ENCODE results near the gene ADAMTSL1. TPM values are rescaled to one million over a fixed set of nuclear protein-coding genes. Genes with fewer than 3 reads are reported as not detected.

The ADAMTSL1 gene
- total and polyA plus RNA-seq, 8 donors, result 1.1 to 98.8 (median 8.4) TPM

- intact Hi-C loops (cut with DNase I; ENCODE audit: low total_unique reads), result no loop called here
- Histone ChIP-seq H3K4me1 (no peaks in the 10 kb centered on the region), H3K27ac (no peak overlapping the region), H3K9me3 (no peaks in the 10 kb centered on the region), H3K27me3 (no peaks in the 10 kb centered on the region), H3K36me3 (no peaks in the 10 kb centered on the region), H3K4me3 (no peak overlapping the region)
- WGBS, 5 donors, result 85 to 95% (median 89%) methylated on average over 1 of the region's 1 CpG
- DNase-seq, result no peak
- TF ChIP-seq POLR2AphosphoS5 (IDR thresholded peaks at IDR 0.05) (no peak), EP300 (IDR thresholded peaks at IDR 0.05) (no peak), CTCF (IDR thresholded peaks at IDR 0.05) (no peak), POLR2A (IDR thresholded peaks at IDR 0.05) (no peak)
Observed at GRCh38 chr9:18718932-18719331, 245.0 kb downstream of the ADAMTSL1 start.

GRCh38 chr9:18720691-18721090, 246.7 kb downstream of the ADAMTSL1 start:
- no peak for DNase-seq
- 86 to 95% (median 94%) methylated on average over 5 of the region's 5 CpGs for WGBS, 5 donors
- Histone ChIP-seq H3K27me3 (no peaks in the 10 kb centered on the region), H3K4me3 (no peak overlapping the region), H3K27ac (no peak overlapping the region), H3K36me3 (no peaks in the 10 kb centered on the region), H3K9me3 (no peaks in the 10 kb centered on the region), H3K4me1 (no peaks in the 10 kb centered on the region)
- intact Hi-C loops (cut with DNase I; ENCODE audit: low total_unique reads), result no loop called here
- TF ChIP-seq EP300 (IDR thresholded peaks at IDR 0.05) (no peak), CTCF (IDR thresholded peaks at IDR 0.05) (no peak), POLR2AphosphoS5 (IDR thresholded peaks at IDR 0.05) (no peak), POLR2A (IDR thresholded peaks at IDR 0.05) (no peak)

- H3K9me3 ChIP-seq, result no peaks in the 10 kb centered on the region
- peaks cover 0 to 3% (median 0%) of the 10 kb centered on the region in 4 donors for H3K4me1 ChIP-seq
- no peak for TF ChIP-seq POLR2AphosphoS5 (IDR thresholded peaks at IDR 0.05)
- TF ChIP-seq CTCF (IDR thresholded peaks at IDR 0.05), result no peak
- TF ChIP-seq POLR2A (IDR thresholded peaks at IDR 0.05), result no peak
- no peak for TF ChIP-seq EP300 (IDR thresholded peaks at IDR 0.05)
- WGBS, 5 donors, result 69 to 86% (median 76%) methylated on average over 8 to 10 of the region's 10 CpGs
- intact Hi-C loops (cut with DNase I; ENCODE audit: low total_unique reads), result no loop called here
- DNase-seq, result peak in 1 of 2 donors; percentile 24
- no peaks in the 10 kb centered on the region for H3K36me3 ChIP-seq
- no peak overlapping the region for H3K27ac ChIP-seq
- no peak overlapping the region for H3K4me3 ChIP-seq
- no peaks in the 10 kb centered on the region for H3K27me3 ChIP-seq
Observed at GRCh38 chr9:18721267-18721994, 247.5 kb downstream of the ADAMTSL1 start.

- Histone ChIP-seq H3K9me3 (no peaks in the 10 kb centered on the region), H3K27me3 (no peaks in the 10 kb centered on the region), H3K27ac (no peak overlapping the region), H3K4me3 (no peak overlapping the region), H3K4me1 (peaks cover 0 to 8% (median 1%) of the 10 kb centered on the region in 4 donors), H3K36me3 (no peaks in the 10 kb centered on the region)
- intact Hi-C loops (cut with DNase I; ENCODE audit: low total_unique reads), result no loop called here
- TF ChIP-seq POLR2A (IDR thresholded peaks at IDR 0.05) (no peak), EP300 (IDR thresholded peaks at IDR 0.05) (no peak), CTCF (IDR thresholded peaks at IDR 0.05) (no peak), POLR2AphosphoS5 (IDR thresholded peaks at IDR 0.05) (no peak)
- 92 to 97% (median 95%) methylated on average over 2 of the region's 2 CpGs for WGBS, 5 donors
- DNase-seq, result no peak
Observed at GRCh38 chr9:18721995-18722310, 248.0 kb downstream of the ADAMTSL1 start.

All from stomach (tissue), 9 donors.